K562 (cell line): ENCODE data around the gene SND1. TPM values are rescaled to one million over a fixed set of nuclear protein-coding genes. Genes with fewer than 3 reads are reported as not detected.

Experiments
- ATAC-seq: fragments of 200-7000 bp; cut with Tn5 transposase; 3 replicates; pipeline ENCODE4 v1.9.1; 2020; ENCODE audit warnings: moderate library complexity
- BruUV-seq: library from RNA; stranded (reverse); fragments of 400-500 nt; replicated peaks from 2 replicates; lab custom pipeline; 2021; lab: Mats Ljungman, UMichigan
- CTCF ChIA-PET: fragments of 300-600 bp; formaldehyde crosslinking; extraction: SDS; loops from one replicate; lab custom pipeline; 2021; ENCODE audit warnings: low intra/inter-chr PET ratio; lab: Yijun Ruan, JAX
- POLR2A ChIA-PET: fragments of 300-600, 350-650 bp; sonication (Branson Sonifier 250); formaldehyde crosslinking; extraction: SDS; loops from one replicate; lab custom pipeline; 2021; ENCODE audit warnings: antibody characterized with exemption, inconsistent platforms; lab: Yijun Ruan, JAX
- DNase-seq, 4 experiments: peaks; one replicate each; pipeline versions ENCODE4 v3.0.0 to v3.0.0-alpha.2; 2011 to 2018; ENCODE audit warnings: low spot score in 3 of 4, mixed read lengths in 3 of 4; ENCODE audit errors: extremely low read depth in 1 of 4
- FAIRE-seq: peaks from 2 replicates; lab custom pipeline; 2011; peaks lifted over from hg19 to GRCh38; lab: Jason Lieb, UNC
- H2AFZ ChIP-seq: 2 replicates; pipeline ENCODE4 v1.6.0; 2011; ENCODE audit warnings: low read depth, low read length, control low read depth, inconsistent platforms
- H3K27ac ChIP-seq: fragments of 200-600 bp; 3 replicates; pipeline ENCODE4 v1.8.0; 2011; ENCODE audit warnings: low read depth, mild to moderate bottlenecking, control low read depth, inconsistent platforms, low read length, moderate library complexity, mixed read lengths; ENCODE audit errors: extremely low read depth
- H3K27me3 ChIP-seq, 2 experiments: fragments of 300-600 bp in 1 of 2; 2 replicates in 1 of 2; 3 replicates in 1 of 2; pipeline versions ENCODE4 v1.6.0 to v1.8.0; 2011; ENCODE audit warnings: inconsistent platforms in 2 of 2, low read length in 2 of 2, mild to moderate bottlenecking in 1 of 2, mixed read lengths in 1 of 2, moderate library complexity in 1 of 2; ENCODE audit not compliant: control insufficient read depth in 2 of 2, insufficient read depth in 2 of 2
- H3K36me3 ChIP-seq: fragments of 300-600 bp; 3 replicates; pipeline ENCODE4 v1.8.0; 2011; ENCODE audit warnings: mild to moderate bottlenecking, low read length, inconsistent platforms; ENCODE audit not compliant: control insufficient read depth, insufficient read depth
- H3K4me1 ChIP-seq, 2 experiments: fragments of 200-600 bp in 1 of 2; replicated peaks in 1 of 2; 2 replicates in 1 of 2; 3 replicates in 1 of 2; pipeline versions ENCODE4 v1.5.1 to v1.8.0; 2011; ENCODE audit warnings: inconsistent platforms in 2 of 2, low read length in 2 of 2, mild to moderate bottlenecking in 1 of 2, mixed read lengths in 1 of 2, moderate library complexity in 1 of 2; ENCODE audit not compliant: control insufficient read depth in 2 of 2, insufficient read depth in 2 of 2
- H3K4me2 ChIP-seq: 2 replicates; pipeline ENCODE4 v1.6.1; 2011; ENCODE audit warnings: low read length, control low read depth, inconsistent platforms, mixed read lengths; ENCODE audit not compliant: insufficient read depth
- H3K4me3 ChIP-seq: fragments of 200-600 bp; sonication (generic), shearing (Covaris generic); 2 replicates; pipeline ENCODE4 v1.5.1; 2016; ENCODE audit warnings: control low read depth, inconsistent platforms
- H3K79me2 ChIP-seq: fragments of 200-600 bp; 3 replicates; pipeline ENCODE4 v1.8.0; 2011; ENCODE audit warnings: low read length, inconsistent platforms; ENCODE audit not compliant: control insufficient read depth, insufficient read depth
- H3K9ac ChIP-seq, 2 experiments: 2 replicates each; pipeline versions ENCODE4 v1.6.0 to v1.6.1; 2011; ENCODE audit warnings: low read depth in 2 of 2, low read length in 2 of 2, control low read depth in 1 of 2, inconsistent platforms in 1 of 2, mild to moderate bottlenecking in 1 of 2, mixed read lengths in 1 of 2; ENCODE audit not compliant: insufficient read depth in 1 of 2
- H3K9me1 ChIP-seq: one replicate; pipeline ENCODE4 v1.6.0; 2011; ENCODE audit warnings: inconsistent platforms, mild to moderate bottlenecking, low read length, moderate library complexity; ENCODE audit not compliant: control insufficient read depth, insufficient read depth
- H3K9me3 ChIP-seq: replicated peaks from 2 replicates; pipeline ENCODE4 v1.5.1; 2011; ENCODE audit warnings: low read depth, low read length, inconsistent platforms; ENCODE audit not compliant: control insufficient read depth, insufficient read depth
- H4K20me1 ChIP-seq: replicated peaks from 2 replicates; pipeline ENCODE4 v1.6.1; 2011; ENCODE audit warnings: low read length, inconsistent platforms, mixed read lengths; ENCODE audit not compliant: control insufficient read depth, insufficient read depth
- BACH1 ChIP-seq: fragments of 200-800 bp; sonication (Bioruptor generic); IDR thresholded peaks from 2 replicates; pipeline ENCODE4 v1.6.1; 2016; ENCODE audit warnings: missing genetic modification characterization, missing compliant biosample characterization
- CHD4 ChIP-seq: fragments of 200-600 bp; sonication (generic); IDR thresholded peaks from 3 replicates; pipeline ENCODE4 v1.6.1; 2012; ENCODE audit warnings: low read depth, mild to moderate bottlenecking, mixed read lengths, low read length, inconsistent platforms; ENCODE audit not compliant: insufficient read depth, insufficient replicate concordance, poor library complexity, severe bottlenecking
- CREB5 ChIP-seq: fragments of 250-450 bp; sonication (Bioruptor Pico); IDR thresholded peaks from 2 replicates; pipeline ENCODE4 v1.5.0; 2020; ENCODE audit warnings: mild to moderate bottlenecking
- CREM ChIP-seq: IDR thresholded peaks from 2 replicates; pipeline ENCODE4 v1.6.1; 2014; ENCODE audit warnings: antibody characterized with exemption, low read depth
- EP400 ChIP-seq: fragments of 450-650 bp; IDR thresholded peaks from 2 replicates; pipeline ENCODE4 v1.6.1; 2017; ENCODE audit warnings: antibody characterized with exemption, mild to moderate bottlenecking, moderate library complexity
- GATAD2A ChIP-seq: fragments of 450-650 bp; IDR thresholded peaks from 2 replicates; pipeline ENCODE4 v1.6.1; 2017
- HDAC8 ChIP-seq: fragments of 450-650 bp; IDR thresholded peaks from 2 replicates; pipeline ENCODE4 v1.6.1; 2016; ENCODE audit warnings: mild to moderate bottlenecking, missing genetic modification characterization, moderate library complexity, missing compliant biosample characterization
- IRF9 ChIP-seq: fragments of 450-650 bp; IDR thresholded peaks from 2 replicates; pipeline ENCODE4 v1.6.1; 2016; ENCODE audit warnings: missing biosample characterization, missing genetic modification characterization
- MEF2D ChIP-seq: conservative IDR thresholded peaks from 2 replicates; pipeline ENCODE4 v1.6.1; 2016; ENCODE audit warnings: low read depth, missing genetic modification characterization, missing compliant biosample characterization
- NCOA2 ChIP-seq, 2 experiments: fragments of 450-650 bp; IDR thresholded peaks; 2 replicates each; pipeline ENCODE4 v1.6.1; 2018; ENCODE audit warnings: mild to moderate bottlenecking in 2 of 2, moderate library complexity in 1 of 2; ENCODE audit not compliant: partially characterized antibody in 2 of 2
- NFE2L1 ChIP-seq: fragments of 450-650 bp; IDR thresholded peaks from 2 replicates; pipeline ENCODE4 v1.6.1; 2016; ENCODE audit warnings: missing genetic modification characterization, low read depth, mild to moderate bottlenecking, missing compliant biosample characterization, moderate library complexity, borderline replicate concordance
- POLR2G ChIP-seq: fragments of 200-400 bp; formaldehyde crosslinking; IDR thresholded peaks from 2 replicates; pipeline ENCODE4 v1.6.1; 2017; ENCODE audit warnings: low read depth, mild to moderate bottlenecking, antibody characterized with exemption, low read length, moderate library complexity
- PPARD ChIP-seq: fragments of 250-450 bp; sonication (Bioruptor Pico); IDR thresholded peaks from 2 replicates; pipeline ENCODE4 v1.8.0; 2022; ENCODE audit warnings: inconsistent platforms, mild to moderate bottlenecking, moderate library complexity
- RHOXF2B ChIP-seq: fragments of 250-450 bp; sonication (Bioruptor Pico); conservative IDR thresholded peaks from 2 replicates; pipeline ENCODE4 v1.5.1; 2021
- SMARCA4 ChIP-seq: fragments of 450-650 bp; IDR thresholded peaks from 2 replicates; pipeline ENCODE4 v1.6.1; 2016
- SNRNP70 ChIP-seq: fragments of 200-400 bp; formaldehyde crosslinking; optimal IDR thresholded peaks from 2 replicates; pipeline ENCODE3; 2017; ENCODE audit warnings: low read depth, low read length
- SP2 ChIP-seq: IDR thresholded peaks from 2 replicates; pipeline ENCODE4 v1.6.1; 2011; ENCODE audit warnings: mild to moderate bottlenecking, low read depth, low read length, moderate library complexity; ENCODE audit not compliant: poor library complexity, severe bottlenecking; ENCODE audit errors: extremely low read depth
- YBX1 ChIP-seq: fragments of 450-650 bp; IDR thresholded peaks from 2 replicates; pipeline ENCODE4 v1.7.1; 2016; ENCODE audit warnings: mild to moderate bottlenecking
- ZC3H8 ChIP-seq: fragments of 450-650 bp; IDR thresholded peaks from 2 replicates; pipeline ENCODE4 v1.6.1; 2017
- ZEB2 ChIP-seq: fragments of 450-650 bp; IDR thresholded peaks from 2 replicates; pipeline ENCODE4 v1.6.1; 2016
- ZNF146 ChIP-seq: IDR thresholded peaks from one replicate; pipeline ENCODE4 v1.6.1; 2018; ENCODE audit warnings: missing compliant biosample characterization; ENCODE audit not compliant: unreplicated experiment
- ZNF23 ChIP-seq: fragments of 250-450 bp; sonication (Bioruptor Pico); IDR thresholded peaks from 2 replicates; pipeline ENCODE4 v1.4.0; 2020; ENCODE audit warnings: mild to moderate bottlenecking
- ZNF507 ChIP-seq: conservative IDR thresholded peaks from 2 replicates; pipeline ENCODE4 v1.6.1; 2017; ENCODE audit warnings: missing genetic modification characterization, missing compliant biosample characterization
- ZNF766 ChIP-seq: fragments of 200-800 bp; sonication (Bioruptor generic); conservative IDR thresholded peaks from 2 replicates; pipeline ENCODE4 v1.6.1; 2016; ENCODE audit warnings: missing genetic modification characterization, missing compliant biosample characterization
- WGBS: fragments of 100-300 bp; shearing (Covaris generic); methylation state at CpG from one replicate; pipeline ENCODE4 v1.1.6; 2016; ENCODE audit warnings: low coverage, mixed read lengths; ENCODE audit not compliant: insufficient coverage; ENCODE audit errors: missing lambda C conversion rate; 5-methylcytosine and 5-hydroxymethylcytosine counted together
- in situ Hi-C: fragments of 300-500 bp; cut with MboI; formaldehyde crosslinking; loops from 4 replicates; pipeline ENCODE4 v1.15.0; 2018; ENCODE audit warnings: inconsistent platforms, mixed read lengths
- intact Hi-C: fragments of 100-400 bp; cut with micrococcal nuclease; formaldehyde crosslinking; loops from 2 replicates; pipeline ENCODE4 v1.14.2; 2022
- polyA plus RNA-seq, 8 experiments: library from polyadenylated mRNA; depleted of rRNA in 4 of 8; stranded (reverse) in 5 of 8; unstranded in 3 of 8; fragments of >200 nt; fragmentation: Nextera tagmentation in 2 of 8; fragmentation: Illumina TruSeq in 1 of 8; extraction: Ambion mirVana in 2 of 8; extraction: Trizol in 1 of 8; gene quantifications; 2 replicates each; pipeline versions ENCODE4 v1.2.1 to v1.2.3, GENCODE V29; 2011 to 2014; ENCODE audit warnings: inconsistent platforms in 1 of 8, missing spikeins in 1 of 8
- total RNA-seq, 7 experiments: library from RNA; depleted of rRNA in 6 of 7; stranded (reverse); fragments of >200 nt in 6 of 7; fragmentation: Illumina TruSeq in 2 of 7; extraction: Trizol in 2 of 7; gene quantifications; 2 replicates each; pipeline versions ENCODE4 v1.2.1 to v1.2.3, GENCODE V29; 2011 to 2021; ENCODE audit warnings: low replicate concordance in 1 of 7

SND1 gene
- total and polyA plus RNA-seq, 9 of the 15 experiments (the other 6 are each of a cell fraction or from before 2014, with no cell fraction given) = 46.5 to 307 (median 191) TPM

GRCh38 chr7:127644484-127644883 lies 7.5 kb upstream of the SND1 start (continued):
- TF ChIP-seq HDAC8 (no peak), POLR2G (no peak), ZNF146 (no peak), MEF2D (no peak), YBX1 (no peak)
- TF ChIP-seq, all 486 proteins: peak for 0

GRCh38 chr7:127647636-127648035 lies 4.4 kb upstream of the SND1 start:
- in situ Hi-C loops (no loop called here), intact Hi-C loops (no loop called here)
- ChIA-PET POLR2A (no interaction called here), CTCF (no interaction called here)
- DNase-seq (no peak), FAIRE-seq (no peak), ATAC-seq (no peak)
- Histone ChIP-seq H3K9me3 (no peaks in the 10 kb centered on the region), H2AFZ (no peak overlapping the region), H3K4me1 (peaks cover 17 to 27% of the 10 kb centered on the region in 2 experiments), H3K27me3 (no peaks in the 10 kb centered on the region), H3K4me2 (no peak overlapping the region), H4K20me1 (peaks cover 3% of the 10 kb centered on the region; the same call in 1 of the 2 replicates), H3K9ac (no peak overlapping the region), H3K79me2 (peaks cover 16% of the 10 kb centered on the region), H3K9me1 (no peaks in the 10 kb centered on the region), H3K4me3 (no peak overlapping the region), H3K27ac (no peak overlapping the region), H3K36me3 (no peaks in the 10 kb centered on the region)
- no peak for TF ChIP-seq IRF9 (tag)
- no peak for TF ChIP-seq CREM
- TF ChIP-seq NFE2L1 (tag) = no peak
- no peak for TF ChIP-seq ZC3H8
- no peak for TF ChIP-seq SNRNP70
- no peak for TF ChIP-seq NCOA2 (IDR thresholded peaks at IDR 0.05; ENCODE audit: partially characterized antibody in 2 of 2)
- TF ChIP-seq PPARD (CRISPR knock-in tag) = no peak
- TF ChIP-seq ZEB2 = no peak
- no peak for TF ChIP-seq CHD4
- no peak for TF ChIP-seq ZNF23 (CRISPR knock-in tag)
- no peak for TF ChIP-seq CREB5 (CRISPR knock-in tag)
- TF ChIP-seq BACH1 (tag) = no peak
- no peak for TF ChIP-seq MEF2D
- no peak for TF ChIP-seq RHOXF2B (CRISPR knock-in tag)
- TF ChIP-seq ZNF766 (CRISPR knock-in tag) = no peak
- TF ChIP-seq SP2 = no peak
- no peak for TF ChIP-seq SMARCA4
- TF ChIP-seq GATAD2A = no peak
- no peak for TF ChIP-seq EP400
- no peak for TF ChIP-seq ZNF507 (tag)
- WGBS = 61% methylated on average over 8 of the region's 8 CpGs
- no TSS peak for BruUV-seq
